ENCODE results near the gene CFB.

- TF ChIP-seq, protein P1, sequence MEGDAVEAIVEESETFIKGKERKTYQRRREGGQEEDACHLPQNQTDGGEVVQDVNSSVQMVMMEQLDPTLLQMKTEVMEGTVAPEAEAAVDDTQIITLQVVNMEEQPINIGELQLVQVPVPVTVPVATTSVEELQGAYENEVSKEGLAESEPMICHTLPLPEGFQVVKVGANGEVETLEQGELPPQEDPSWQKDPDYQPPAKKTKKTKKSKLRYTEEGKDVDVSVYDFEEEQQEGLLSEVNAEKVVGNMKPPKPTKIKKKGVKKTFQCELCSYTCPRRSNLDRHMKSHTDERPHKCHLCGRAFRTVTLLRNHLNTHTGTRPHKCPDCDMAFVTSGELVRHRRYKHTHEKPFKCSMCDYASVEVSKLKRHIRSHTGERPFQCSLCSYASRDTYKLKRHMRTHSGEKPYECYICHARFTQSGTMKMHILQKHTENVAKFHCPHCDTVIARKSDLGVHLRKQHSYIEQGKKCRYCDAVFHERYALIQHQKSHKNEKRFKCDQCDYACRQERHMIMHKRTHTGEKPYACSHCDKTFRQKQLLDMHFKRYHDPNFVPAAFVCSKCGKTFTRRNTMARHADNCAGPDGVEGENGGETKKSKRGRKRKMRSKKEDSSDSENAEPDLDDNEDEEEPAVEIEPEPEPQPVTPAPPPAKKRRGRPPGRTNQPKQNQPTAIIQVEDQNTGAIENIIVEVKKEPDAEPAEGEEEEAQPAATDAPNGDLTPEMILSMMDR (IDR thresholded peaks at IDR 0.05; ENCODE audit: extremely low read depth in 1 of 2, insufficient read depth in 1 of 2, low read depth in 1 of 2, low read length in 2 of 2): no peak
- TF ChIP-seq POLR2A (IDR thresholded peaks at IDR 0.05; ENCODE audit: low read depth, low read length) (no peak), POLR2AphosphoS5 (IDR thresholded peaks at IDR 0.05; ENCODE audit: insufficient read depth, low read depth, low read length) (no peak)
These were observed 32.9 kb downstream of the CFB start for GRCh38 chr6:31978831-31979230.
